ENCODE results near the gene NRL.

NRL gene

GRCh38 chr14:24059841-24060388 is 54.8 kb downstream of the NRL start:
- H3K36me3 ChIP-seq, result no peaks in the 10 kb centered on the region
- no peaks in the 10 kb centered on the region for H3K9me3 ChIP-seq
- H3K27me3 ChIP-seq, result peaks cover 13% of the 10 kb centered on the region
- H3K4me3 ChIP-seq (ENCODE audit: low read depth in 1 of 2, low read length in 1 of 2), result no peak overlapping the region
- no peak overlapping the region for H3K27ac ChIP-seq
- no peak for TF ChIP-seq CTCF (IDR thresholded peaks at IDR 0.05)
- no peaks in the 10 kb centered on the region for H3K4me1 ChIP-seq (ENCODE audit: control insufficient read depth in 1 of 2, insufficient read depth in 1 of 2, low read depth in 1 of 2, low read length in 1 of 2)

DNA sequence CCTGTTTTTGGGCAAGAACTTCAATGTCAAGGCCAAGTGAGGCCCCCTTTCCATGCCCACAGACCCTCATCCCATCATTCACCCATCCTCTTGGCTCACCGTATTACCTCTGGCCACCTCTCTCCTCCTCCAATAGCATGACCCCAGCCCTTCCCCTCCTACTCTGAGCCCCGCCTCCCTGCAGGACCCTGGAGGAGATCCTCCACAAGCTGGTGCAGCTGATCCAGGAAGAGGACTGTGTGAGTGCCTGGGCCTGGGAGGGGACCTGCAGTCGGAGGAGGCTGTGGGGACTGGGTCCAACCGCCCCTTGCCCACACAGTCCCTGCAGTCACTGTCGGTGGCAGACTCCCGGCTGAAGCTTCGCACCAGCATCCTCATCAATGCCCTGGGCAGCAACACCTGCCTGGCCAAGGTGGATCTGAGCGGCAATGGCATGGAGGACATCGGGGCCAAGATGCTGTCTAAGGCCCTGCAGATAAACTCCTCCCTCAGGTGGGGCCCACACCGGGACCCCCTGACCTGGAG is 55.7 kb downstream of the NRL start:
- no peak for TF ChIP-seq CTCF (IDR thresholded peaks at IDR 0.05)
- Histone ChIP-seq H3K27ac (no peak overlapping the region), H3K4me1 (ENCODE audit: control insufficient read depth in 1 of 2, insufficient read depth in 1 of 2, low read depth in 1 of 2, low read length in 1 of 2) (no peaks in the 10 kb centered on the region), H3K4me3 (ENCODE audit: low read depth in 1 of 2, low read length in 1 of 2) (no peak overlapping the region), H3K9me3 (no peaks in the 10 kb centered on the region), H3K36me3 (no peaks in the 10 kb centered on the region), H3K27me3 (peaks cover 22% of the 10 kb centered on the region)

GRCh38 chr14:24058260-24058950 is 56.3 kb downstream of the NRL start:
- no peak for TF ChIP-seq CTCF (IDR thresholded peaks at IDR 0.05)
- H3K27ac ChIP-seq, result no peak overlapping the region
- H3K36me3 ChIP-seq, result no peaks in the 10 kb centered on the region
- H3K4me1 ChIP-seq (ENCODE audit: control insufficient read depth in 1 of 2, insufficient read depth in 1 of 2, low read depth in 1 of 2, low read length in 1 of 2), result no peaks in the 10 kb centered on the region
- no peaks in the 10 kb centered on the region for H3K9me3 ChIP-seq
- H3K27me3 ChIP-seq, result peaks cover 28% of the 10 kb centered on the region
- H3K4me3 ChIP-seq (ENCODE audit: low read depth in 1 of 2, low read length in 1 of 2), result no peak overlapping the region

- Histone ChIP-seq H3K4me1 (ENCODE audit: control insufficient read depth in 1 of 2, insufficient read depth in 1 of 2, low read depth in 1 of 2, low read length in 1 of 2) (no peaks in the 10 kb centered on the region), H3K36me3 (no peaks in the 10 kb centered on the region), H3K9me3 (no peaks in the 10 kb centered on the region), H3K27ac (no peak overlapping the region), H3K4me3 (ENCODE audit: low read depth in 1 of 2, low read length in 1 of 2) (no peak overlapping the region), H3K27me3 (peaks cover 33% of the 10 kb centered on the region)
- no peak for TF ChIP-seq CTCF (IDR thresholded peaks at IDR 0.05)
Observed at GRCh38 chr14:24057867-24058259, 56.9 kb downstream of the NRL start.

DNA sequence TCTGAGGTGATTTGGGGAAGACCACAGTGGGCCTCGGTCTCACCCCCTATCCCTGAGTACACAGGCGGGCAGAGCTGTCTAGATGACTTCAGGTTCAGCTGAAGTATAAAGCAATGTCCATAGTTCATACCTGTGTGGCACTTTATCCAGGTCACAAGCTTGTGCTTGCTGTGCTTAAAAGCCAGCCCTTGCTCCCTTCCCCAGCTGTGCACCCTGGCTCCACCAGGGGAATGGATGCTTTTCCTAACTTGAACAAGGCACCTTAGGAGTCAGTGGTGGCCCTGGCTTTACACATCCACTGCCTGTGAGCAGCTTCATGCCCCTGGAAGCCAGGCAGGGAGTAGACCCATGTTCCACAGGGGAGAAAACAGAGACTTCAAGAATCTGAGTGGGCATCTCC is 57.5 kb downstream of the NRL start:
- H3K27me3 ChIP-seq, result peaks cover 39% of the 10 kb centered on the region
- H3K27ac ChIP-seq, result no peak overlapping the region
- no peak for TF ChIP-seq CTCF (IDR thresholded peaks at IDR 0.05)
- H3K9me3 ChIP-seq, result no peaks in the 10 kb centered on the region
- no peaks in the 10 kb centered on the region for H3K36me3 ChIP-seq
- no peak overlapping the region for H3K4me3 ChIP-seq (ENCODE audit: low read depth in 1 of 2, low read length in 1 of 2)
- H3K4me1 ChIP-seq (ENCODE audit: control insufficient read depth in 1 of 2, insufficient read depth in 1 of 2, low read depth in 1 of 2, low read length in 1 of 2), result peaks cover 3 to 5% of the 10 kb centered on the region in 2 experiments
